Epithelial cell of alveolus of lung (primary cell): Measurements from ENCODE around the gene ZNF718. TPM values are rescaled to one million over a fixed set of nuclear protein-coding genes. Genes with fewer than 3 reads are reported as not detected.

ENCODE experiments used
- total RNA-seq: library from RNA; depleted of rRNA; stranded (reverse); fragments of >200 nt; gene quantifications from 2 replicates; pipeline ENCODE4 v1.2.1, GENCODE V29; 2015

ZNF718 gene
- 2.8 and 5.9 TPM in 2 replicates for total RNA-seq

GRCh38 chr4:124275-125081 is at the start of gene ZNF718:
ZNF718 (plus strand) TSS chr4:124501; CDS start chr4:124671, 170 bp downstream.

Other genes starting within 250 kb of the ZNF718 start
- gene ZNF595, start 71.2 kb upstream of the ZNF718 start, total RNA-seq: 4.4 and 9.4 TPM in 2 replicates
- gene ZNF732, start 181.0 kb downstream of the ZNF718 start, total RNA-seq: 0.32 and 0.65 TPM in 2 replicates
- 3.0 and 8.5 TPM in 2 replicates for gene ZNF141, start 213.3 kb downstream of the ZNF718 start, total RNA-seq